ENCODE measurements around the gene CDH4.

Gene CDH4

DNA sequence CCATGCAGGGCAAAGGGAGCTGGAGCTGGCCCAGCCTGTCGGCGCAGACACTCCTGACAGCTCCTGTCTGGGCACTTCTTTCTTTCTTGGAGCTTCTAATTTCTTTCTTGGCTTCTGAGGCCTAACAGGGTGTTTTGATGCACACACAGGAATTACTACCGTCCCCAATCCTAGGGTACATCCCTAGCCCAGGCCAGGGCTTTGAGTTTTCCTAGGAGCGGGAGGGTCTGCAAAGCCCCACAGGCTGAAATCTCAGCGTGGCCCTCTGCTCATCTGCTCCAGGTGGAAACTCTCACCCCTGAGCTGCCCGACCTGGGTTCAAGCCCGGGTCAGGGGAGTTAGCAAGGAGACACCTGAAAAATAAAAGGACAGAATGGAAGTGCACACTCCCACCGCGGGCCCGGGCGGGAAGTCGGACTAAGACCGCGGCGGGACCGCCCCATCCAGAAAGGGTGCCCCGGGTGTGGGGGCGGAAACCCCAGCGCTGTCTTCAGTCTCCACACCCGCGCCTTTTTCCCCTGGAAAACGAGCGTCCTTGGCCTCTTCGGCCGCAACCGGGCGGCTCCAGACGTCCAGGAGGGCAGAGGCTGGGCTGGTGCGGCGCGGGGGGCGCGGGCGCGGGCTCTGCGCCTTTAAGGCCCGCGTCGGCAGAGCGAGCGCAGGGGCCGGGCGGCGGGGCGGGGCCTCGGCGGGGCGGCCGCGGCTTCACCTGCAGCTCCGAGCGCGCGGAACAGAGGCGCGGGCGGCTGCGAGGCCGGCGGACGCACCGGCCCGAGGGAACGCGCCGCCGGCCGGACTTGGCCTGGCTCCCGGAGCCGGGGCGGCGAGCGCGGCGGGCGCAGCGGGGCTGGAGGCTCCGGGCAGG lies at the start of gene CDH4:
CDH4 (plus strand) TSS at position 733 of the 865 bp plus-strand sequence.
- in situ Hi-C loops (cut with MboI; ENCODE audit: low sequenced_read_pairs) = no loop called here

DNA sequence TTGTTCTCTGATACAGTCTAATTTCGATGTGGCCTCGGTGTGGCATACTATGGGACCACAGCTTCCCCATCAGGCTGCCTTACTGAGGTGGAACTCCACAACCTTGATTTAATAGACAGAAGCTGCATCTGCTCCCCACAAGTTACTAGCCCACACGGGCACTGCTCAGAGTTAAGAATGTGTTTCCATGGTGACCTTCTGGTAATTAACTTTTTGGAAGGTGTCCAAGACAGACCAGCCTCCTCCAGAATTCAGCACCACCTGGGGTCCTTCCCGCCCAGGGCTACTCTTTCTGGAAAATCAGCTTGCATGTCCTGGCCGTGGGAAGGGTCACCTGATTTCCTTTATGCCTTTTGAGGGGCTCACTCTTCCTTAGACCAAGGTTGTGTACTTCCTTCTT lies 48.7 kb upstream of the CDH4 start:
- in situ Hi-C loops (cut with MboI; ENCODE audit: low sequenced_read_pairs) = no loop called here

- in situ Hi-C loops (cut with MboI; ENCODE audit: low sequenced_read_pairs) = no loop called here
Observed at GRCh38 chr20:61204206-61204605, 47.9 kb upstream of the CDH4 start.

DNA sequence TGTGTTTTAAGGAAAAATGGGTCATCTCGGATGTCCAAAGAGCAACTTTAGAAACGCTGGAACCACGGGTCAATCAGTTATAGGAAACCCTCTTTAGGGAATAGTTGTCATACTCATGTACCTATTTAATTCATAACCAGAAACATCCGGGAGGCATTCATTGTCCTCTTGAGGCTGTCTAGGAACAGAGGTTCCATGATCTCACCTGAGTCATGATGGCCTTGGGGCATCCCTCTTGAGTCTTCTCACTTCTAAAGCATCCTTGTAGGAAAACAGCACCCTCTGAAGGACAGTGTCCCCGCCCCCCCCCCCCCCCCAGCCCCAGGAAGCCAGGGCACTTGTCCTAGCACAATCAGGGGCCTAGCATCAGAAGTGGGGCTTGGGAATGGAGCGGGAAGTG lies 46.3 kb upstream of the CDH4 start:
- in situ Hi-C loops (cut with MboI; ENCODE audit: low sequenced_read_pairs) = no loop called here

- in situ Hi-C loops (cut with MboI; ENCODE audit: low sequenced_read_pairs) = no loop called here
Observed at GRCh38 chr20:61210862-61211261, 41.2 kb upstream of the CDH4 start.

DNA sequence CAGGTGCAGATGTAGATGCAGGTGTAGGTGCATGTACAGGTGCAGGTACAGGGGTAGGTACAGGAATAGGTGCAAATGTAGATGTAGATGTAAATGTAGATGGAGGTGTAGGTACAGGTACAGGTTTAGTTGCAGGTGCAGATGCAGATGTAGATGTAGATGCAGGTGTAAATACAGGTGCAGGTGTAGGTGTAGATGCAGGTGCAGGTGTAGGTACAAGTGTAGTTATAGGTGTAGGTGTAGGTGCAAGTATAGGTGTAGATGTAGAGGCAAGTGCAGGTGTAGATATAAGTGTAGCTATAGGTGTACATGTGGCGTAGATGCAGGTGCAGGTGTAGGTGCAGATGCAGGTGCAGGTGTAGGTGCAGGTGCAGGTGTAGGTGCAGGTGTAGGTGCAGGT lies 34.2 kb upstream of the CDH4 start:
- in situ Hi-C loops (cut with MboI; ENCODE audit: low sequenced_read_pairs) = no loop called here

- in situ Hi-C loops (cut with MboI; ENCODE audit: low sequenced_read_pairs) = no loop called here
Observed at GRCh38 chr20:61219021-61219431, 33.0 kb upstream of the CDH4 start.

DNA sequence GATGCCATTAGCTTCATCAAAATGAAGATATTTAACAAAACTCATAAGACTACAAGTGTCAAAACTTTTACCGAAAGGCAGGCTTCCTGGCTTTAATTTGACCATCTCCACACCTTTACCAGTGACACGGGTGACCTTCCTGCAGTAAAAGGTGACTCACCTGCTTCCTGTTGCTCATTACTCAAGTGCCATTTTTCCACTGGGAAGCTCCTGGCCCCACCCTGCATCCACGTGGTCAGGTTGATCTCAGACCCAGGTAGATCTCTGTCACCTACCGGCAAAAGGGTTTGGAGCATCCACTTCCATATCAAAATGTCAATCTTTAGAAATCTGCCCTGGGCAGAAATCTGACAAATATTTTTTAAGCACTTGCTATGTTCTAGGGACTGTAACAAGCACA lies 31.9 kb upstream of the CDH4 start:
- in situ Hi-C loops (cut with MboI; ENCODE audit: low sequenced_read_pairs) = no loop called here

GRCh38 chr20:61220626-61221325 lies 31.3 kb upstream of the CDH4 start:
- in situ Hi-C loops (cut with MboI; ENCODE audit: low sequenced_read_pairs) = no loop called here

DNA sequence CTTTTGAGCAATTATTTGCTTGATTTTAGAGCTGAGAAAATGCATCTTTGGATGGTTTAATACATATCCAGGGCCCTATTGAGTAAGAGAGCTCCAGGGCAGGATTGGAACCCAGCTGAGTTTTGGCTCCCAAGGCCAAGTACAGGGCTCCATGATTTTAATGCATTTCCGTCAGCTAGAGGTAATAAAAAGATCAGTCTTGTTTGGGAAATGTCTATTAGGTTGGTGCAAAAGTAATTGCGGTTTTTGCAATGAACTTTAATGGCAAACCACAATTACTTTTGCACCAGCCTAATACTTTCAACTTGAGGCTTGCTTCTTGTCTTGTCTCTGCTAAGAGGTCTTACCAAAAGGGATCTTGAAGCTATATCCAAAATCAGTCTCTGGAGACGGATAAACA lies 29.4 kb upstream of the CDH4 start:
- in situ Hi-C loops (cut with MboI; ENCODE audit: low sequenced_read_pairs) = no loop called here

GRCh38 chr20:61223121-61223520 lies 28.9 kb upstream of the CDH4 start:
- in situ Hi-C loops (cut with MboI; ENCODE audit: low sequenced_read_pairs) = no loop called here

DNA sequence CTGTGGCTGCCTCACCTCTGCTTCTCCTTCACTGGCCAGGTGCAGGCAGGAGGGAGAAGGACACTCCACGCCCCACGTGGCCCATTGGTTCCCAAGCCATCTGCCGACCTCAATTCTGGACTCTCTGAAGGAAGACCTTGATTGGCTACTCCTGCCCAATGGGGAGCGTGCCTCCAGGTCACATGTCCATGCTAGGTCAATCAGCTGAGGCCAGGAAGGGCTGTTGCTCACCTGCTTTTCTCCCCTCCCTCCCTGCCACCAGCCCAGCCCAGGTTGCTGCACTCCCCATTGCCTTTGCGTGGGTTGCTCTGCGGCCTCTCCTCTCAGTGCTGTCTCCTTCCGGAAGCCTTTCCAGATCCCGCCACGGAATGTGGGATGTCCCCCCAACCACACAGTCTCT lies 21.9 kb upstream of the CDH4 start:
- in situ Hi-C loops (cut with MboI; ENCODE audit: low sequenced_read_pairs) = no loop called here

GRCh38 chr20:61233590-61233989 lies 18.5 kb upstream of the CDH4 start:
- in situ Hi-C loops (cut with MboI; ENCODE audit: low sequenced_read_pairs) = no loop called here

DNA sequence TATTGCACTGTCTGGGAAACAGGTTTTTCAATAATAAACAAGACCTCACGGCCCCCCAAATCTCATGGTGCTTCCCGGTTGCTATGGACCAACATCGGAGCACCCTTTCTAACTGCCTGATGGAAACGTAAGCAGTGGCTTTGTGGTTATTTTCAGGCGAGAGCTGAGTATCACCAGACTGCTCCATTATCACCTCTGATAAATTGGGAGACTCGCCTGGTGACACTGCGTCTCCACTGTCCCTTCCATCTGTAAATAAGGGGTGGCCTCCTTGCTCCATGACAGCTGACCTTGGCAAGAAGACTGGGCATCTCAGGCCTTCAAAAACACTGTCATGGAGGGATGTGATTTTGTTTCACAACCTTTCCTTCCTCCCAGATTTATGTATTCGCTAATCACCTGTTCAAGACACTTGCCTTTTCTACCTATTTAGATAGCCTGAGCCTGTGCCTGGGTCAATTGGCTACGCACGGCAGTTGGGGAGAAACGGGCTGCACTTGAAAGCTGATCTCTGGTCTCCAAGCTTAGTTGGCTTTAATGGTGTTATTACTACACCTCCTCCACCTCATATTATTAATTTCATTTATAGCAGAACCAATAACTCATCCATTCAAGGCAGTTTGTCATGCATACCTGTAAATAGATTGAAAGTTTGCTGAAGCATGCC lies 17.7 kb upstream of the CDH4 start:
- in situ Hi-C loops (cut with MboI; ENCODE audit: low sequenced_read_pairs) = no loop called here

DNA sequence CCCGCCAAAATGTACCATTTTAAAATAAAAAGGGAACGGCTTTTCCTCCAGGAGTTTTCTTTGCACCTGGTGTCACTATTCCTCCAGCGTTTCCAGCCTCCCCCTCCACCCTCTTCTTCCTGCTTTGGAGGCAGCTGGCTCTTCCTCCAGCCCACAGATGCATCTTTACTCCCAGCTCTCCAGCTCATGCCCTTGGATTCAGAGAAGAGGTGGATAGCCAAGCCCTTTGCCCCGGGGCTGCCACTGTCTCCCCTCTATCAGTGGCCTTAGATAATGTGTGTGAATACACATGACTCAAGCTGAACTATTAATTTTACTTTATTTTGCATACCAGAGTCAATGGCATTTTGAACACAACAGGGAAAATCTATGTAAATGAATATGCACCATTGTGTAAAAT lies 15.3 kb upstream of the CDH4 start:
- in situ Hi-C loops (cut with MboI; ENCODE audit: low sequenced_read_pairs) = no loop called here

DNA sequence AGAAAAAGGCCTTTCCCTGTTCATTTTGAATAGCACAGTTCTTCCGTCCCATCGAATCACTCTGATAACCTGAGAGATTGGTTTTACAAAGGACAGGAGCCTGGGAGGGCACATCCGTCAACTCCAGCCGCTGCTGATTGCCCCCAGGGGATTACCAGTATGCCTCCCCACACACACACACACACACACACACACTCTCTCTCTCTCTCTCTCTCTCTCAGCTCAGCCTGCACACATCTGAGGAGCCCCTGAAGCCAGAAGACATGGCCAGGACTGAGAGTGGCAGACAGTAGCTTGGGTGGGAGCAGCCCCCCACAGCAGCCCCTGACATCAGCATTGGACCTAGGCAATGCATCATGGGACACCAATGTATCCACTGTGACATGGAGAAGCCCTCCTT lies 13.2 kb upstream of the CDH4 start:
- in situ Hi-C loops (cut with MboI; ENCODE audit: low sequenced_read_pairs) = no loop called here

DNA sequence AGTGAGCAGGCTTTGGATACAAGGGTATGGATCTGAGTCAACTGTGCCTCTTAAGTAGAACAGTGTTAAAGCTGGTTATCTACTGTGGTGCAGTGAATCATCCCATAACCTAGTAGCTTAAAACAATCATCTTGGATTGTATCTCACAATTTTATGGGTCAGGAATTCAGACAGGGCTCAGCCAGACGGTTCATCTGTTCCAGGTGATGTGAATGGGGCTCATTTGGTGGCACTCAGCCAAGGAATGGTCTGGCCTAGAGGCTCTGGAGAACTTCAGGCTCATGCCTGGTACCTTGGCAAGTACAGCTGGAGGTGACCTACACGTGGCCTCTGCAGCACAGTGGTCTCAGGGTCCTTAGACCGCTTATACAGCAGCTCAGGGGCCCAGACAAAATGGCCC lies 11.2 kb upstream of the CDH4 start:
- in situ Hi-C loops (cut with MboI; ENCODE audit: low sequenced_read_pairs) = no loop called here

- in situ Hi-C loops (cut with MboI; ENCODE audit: low sequenced_read_pairs) = no loop called here
Observed at GRCh38 chr20:61244213-61244612, 7.8 kb upstream of the CDH4 start.

GRCh38 chr20:61246269-61246668 lies 5.8 kb upstream of the CDH4 start:
- in situ Hi-C loops (cut with MboI; ENCODE audit: low sequenced_read_pairs) = no loop called here

DNA sequence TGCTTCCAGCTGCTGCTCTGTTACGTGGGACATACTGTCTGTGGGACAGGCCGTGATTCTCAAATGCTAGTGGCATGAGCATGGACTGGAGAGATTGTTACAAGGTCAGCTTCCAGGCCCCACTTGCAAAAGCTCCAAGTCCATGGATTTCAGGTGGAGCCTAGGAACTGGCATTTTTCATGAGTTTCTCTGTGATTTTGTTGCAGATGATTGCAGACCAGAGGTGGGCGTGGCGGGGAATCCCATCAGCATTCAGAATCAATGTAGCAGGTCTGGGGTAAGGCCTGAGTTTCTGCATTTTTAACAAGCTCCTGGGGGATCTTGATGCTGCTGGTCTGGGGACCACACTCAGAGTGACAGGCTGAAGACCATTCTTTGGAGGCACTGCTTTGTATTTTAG lies 2.4 kb upstream of the CDH4 start:
- in situ Hi-C loops (cut with MboI; ENCODE audit: low sequenced_read_pairs) = no loop called here

- in situ Hi-C loops (cut with MboI; ENCODE audit: low sequenced_read_pairs) = no loop called here
Observed at GRCh38 chr20:61252601-61253263, 671 bp downstream of the CDH4 start.

All from hTERT RPE-1 (cell line).